ENCODE results near the gene WDR47. TPM values are rescaled to one million over a fixed set of nuclear protein-coding genes. Genes with fewer than 3 reads are reported as not detected.
"Not testable (repeated sequence)": the region's sequence is repeated elsewhere in the genome, so short reads cannot be mapped to it uniquely, and the experiment has no call there.

Gene WDR47
- total RNA-seq, 1 experiment from 2014 or later: 9.3 TPM

DNA sequence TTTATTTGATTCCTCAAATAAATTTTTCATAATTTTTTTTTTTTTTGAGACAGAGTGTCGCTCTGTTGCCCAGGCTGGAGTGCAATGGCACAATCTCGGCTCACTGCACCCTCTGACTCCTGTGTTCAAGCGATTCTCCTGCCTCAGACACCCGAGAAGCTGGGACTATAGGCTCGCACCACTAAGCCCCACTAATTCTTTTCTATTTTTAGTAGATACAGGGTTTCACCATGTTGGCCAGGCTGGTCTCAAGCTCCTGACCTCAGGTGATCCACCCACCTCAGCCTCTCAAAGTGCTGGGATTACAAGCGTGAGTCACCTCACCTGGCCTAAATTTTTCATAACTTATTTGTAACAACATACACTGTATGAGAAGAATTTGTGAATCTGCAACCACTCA is 24.2 kb downstream of the WDR47 start:
- POLR2A ChIA-PET; H3K36me3 ChIP-seq (ENCODE audit: control insufficient read depth in 1 of 2, insufficient read depth in 2 of 2, low read length in 2 of 2): not testable (repeated sequence)

GRCh38 chr1:109017134-109017533 is 24.8 kb downstream of the WDR47 start:
- no peaks in the 10 kb centered on the region for H3K79me2 ChIP-seq (ENCODE audit: insufficient read depth, low read length)
- ChIA-PET POLR2A (no interaction called here), CTCF (interaction anchor here (3.4 kb wide), 1 partner anchor 11 kb away, joined by 15 read pairs; no protein-coding TSS in a partner anchor), RAD21 (ENCODE audit: low non-redundant PET in 1 of 2, low total read pairs in 2 of 2, uncharacterized antibody in 2 of 2, unreplicated experiment in 2 of 2) (no interaction called here)
- no peaks in the 10 kb centered on the region for H3K4me1 ChIP-seq (ENCODE audit: control insufficient read depth in 1 of 2, insufficient read depth in 2 of 2, low read length in 2 of 2)
- H3K9ac ChIP-seq (ENCODE audit: low read length): no peak overlapping the region
- H2AFZ ChIP-seq (ENCODE audit: low read depth, low read length, poor library complexity, severe bottlenecking): no peak overlapping the region
- no peaks in the 10 kb centered on the region for H3K27me3 ChIP-seq (ENCODE audit: insufficient read depth, low read length)
- no peak overlapping the region for H3K4me2 ChIP-seq (ENCODE audit: low read length)
- no peaks in the 10 kb centered on the region for H3K9me2 ChIP-seq (ENCODE audit: insufficient read depth)
- H3K27ac ChIP-seq (ENCODE audit: low read depth, low read length): no peak overlapping the region
- no peaks in the 10 kb centered on the region for H3K9me3 ChIP-seq (ENCODE audit: control insufficient read depth in 1 of 2, insufficient read depth in 1 of 2, low read depth in 1 of 2, low read length in 2 of 2)
- H4K20me1 ChIP-seq (ENCODE audit: insufficient read depth): no peaks in the 10 kb centered on the region
- H3K4me3 ChIP-seq (replicated peaks in 1 of 2; ENCODE audit: low read depth in 1 of 2, low read length in 2 of 2): no peak overlapping the region
- ATAC-seq (no peak), DNase-seq (ENCODE audit: low read depth, low spot score) (no peak)
- TF ChIP-seq, protein P1, sequence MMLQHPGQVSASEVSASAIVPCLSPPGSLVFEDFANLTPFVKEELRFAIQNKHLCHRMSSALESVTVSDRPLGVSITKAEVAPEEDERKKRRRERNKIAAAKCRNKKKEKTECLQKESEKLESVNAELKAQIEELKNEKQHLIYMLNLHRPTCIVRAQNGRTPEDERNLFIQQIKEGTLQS (IDR thresholded peaks at IDR 0.05): no peak
- TF ChIP-seq EZH2phosphoT487 (IDR thresholded peaks at IDR 0.05; ENCODE audit: borderline replicate concordance) (no peak), ZNF274 (IDR thresholded peaks at IDR 0.05; ENCODE audit: low read depth, low read length) (no peak), YY1 (IDR thresholded peaks at IDR 0.05; ENCODE audit: extremely low read depth, insufficient replicate concordance, low read depth, low read length) (no peak), CEBPB (IDR thresholded peaks at IDR 0.05; ENCODE audit: low read depth) (no peak), CBX3 (IDR thresholded peaks at IDR 0.05; ENCODE audit: low read depth) (no peak), SP1 (IDR thresholded peaks at IDR 0.05; ENCODE audit: low read depth) (no peak), ELF1 (IDR thresholded peaks at IDR 0.05; ENCODE audit: borderline replicate concordance, low read depth) (no peak), POLR2AphosphoS5 (IDR thresholded peaks at IDR 0.05; ENCODE audit: low read depth, low read length) (no peak), REST (IDR thresholded peaks at IDR 0.05; ENCODE audit: low read depth) (no peak)
- TF ChIP-seq, protein P2, sequence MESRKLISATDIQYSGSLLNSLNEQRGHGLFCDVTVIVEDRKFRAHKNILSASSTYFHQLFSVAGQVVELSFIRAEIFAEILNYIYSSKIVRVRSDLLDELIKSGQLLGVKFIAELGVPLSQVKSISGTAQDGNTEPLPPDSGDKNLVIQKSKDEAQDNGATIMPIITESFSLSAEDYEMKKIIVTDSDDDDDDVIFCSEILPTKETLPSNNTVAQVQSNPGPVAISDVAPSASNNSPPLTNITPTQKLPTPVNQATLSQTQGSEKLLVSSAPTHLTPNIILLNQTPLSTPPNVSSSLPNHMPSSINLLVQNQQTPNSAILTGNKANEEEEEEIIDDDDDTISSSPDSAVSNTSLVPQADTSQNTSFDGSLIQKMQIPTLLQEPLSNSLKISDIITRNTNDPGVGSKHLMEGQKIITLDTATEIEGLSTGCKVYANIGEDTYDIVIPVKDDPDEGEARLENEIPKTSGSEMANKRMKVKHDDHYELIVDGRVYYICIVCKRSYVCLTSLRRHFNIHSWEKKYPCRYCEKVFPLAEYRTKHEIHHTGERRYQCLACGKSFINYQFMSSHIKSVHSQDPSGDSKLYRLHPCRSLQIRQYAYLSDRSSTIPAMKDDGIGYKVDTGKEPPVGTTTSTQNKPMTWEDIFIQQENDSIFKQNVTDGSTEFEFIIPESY (IDR thresholded peaks at IDR 0.05; ENCODE audit: extremely low read depth, insufficient replicate concordance, low read length): no peak
- TF ChIP-seq, protein P3, sequence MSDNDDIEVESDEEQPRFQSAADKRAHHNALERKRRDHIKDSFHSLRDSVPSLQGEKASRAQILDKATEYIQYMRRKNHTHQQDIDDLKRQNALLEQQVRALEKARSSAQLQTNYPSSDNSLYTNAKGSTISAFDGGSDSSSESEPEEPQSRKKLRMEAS (IDR thresholded peaks at IDR 0.05): no peak
- 0 out of 4 replicates have a peak, but pooled peaks cover 0 to 4% of the 10 kb centered on the region in 2 experiments for H3K36me3 ChIP-seq (ENCODE audit: control insufficient read depth in 1 of 2, insufficient read depth in 2 of 2, low read length in 2 of 2)
- intact Hi-C loops (cut with micrococcal nuclease): no loop called here
- no TSS peak for BruUV-seq (replicated peaks)

More for the DNA sequence above, 24.2 kb downstream of the WDR47 start:
- intact Hi-C loops (cut with micrococcal nuclease); RAD21 ChIA-PET (ENCODE audit: low non-redundant PET in 1 of 2, low total read pairs in 2 of 2, uncharacterized antibody in 2 of 2, unreplicated experiment in 2 of 2); H3K9me3 ChIP-seq (ENCODE audit: control insufficient read depth in 1 of 2, insufficient read depth in 1 of 2, low read depth in 1 of 2, low read length in 2 of 2); H3K4me3 ChIP-seq (replicated peaks in 1 of 2; ENCODE audit: low read depth in 1 of 2, low read length in 2 of 2); H4K20me1 ChIP-seq (ENCODE audit: insufficient read depth); H3K9me2 ChIP-seq (ENCODE audit: insufficient read depth); H3K4me2 ChIP-seq (ENCODE audit: low read length); ATAC-seq; H3K27me3 ChIP-seq (ENCODE audit: insufficient read depth, low read length); H3K4me1 ChIP-seq (ENCODE audit: control insufficient read depth in 1 of 2, insufficient read depth in 2 of 2, low read length in 2 of 2); H3K27ac ChIP-seq (ENCODE audit: low read depth, low read length); H3K9ac ChIP-seq (ENCODE audit: low read length); DNase-seq (ENCODE audit: low read depth, low spot score); BruUV-seq (replicated peaks); H3K79me2 ChIP-seq (ENCODE audit: insufficient read depth, low read length); H2AFZ ChIP-seq (ENCODE audit: low read depth, low read length, poor library complexity, severe bottlenecking): not testable (repeated sequence)
- CTCF ChIA-PET: interaction anchor here (3.4 kb wide), 1 partner anchor 10 kb away, joined by 15 read pairs; no protein-coding TSS in a partner anchor
